ENCODE measurements around the gene ANKDD1B.

- TF ChIP-seq CTCF (IDR thresholded peaks at IDR 0.05): no peak
- TF ChIP-seq ZNF302 (CRISPR knock-in tag; IDR thresholded peaks at IDR 0.05): no peak
- no peak for TF ChIP-seq PBX3 (IDR thresholded peaks at IDR 0.05)
- TF ChIP-seq EP300 (IDR thresholded peaks at IDR 0.05): no peak
- TF ChIP-seq ZFP36 (IDR thresholded peaks at IDR 0.05; ENCODE audit: borderline replicate concordance, partially characterized antibody): no peak
- no peak for TF ChIP-seq REST (IDR thresholded peaks at IDR 0.05)
- no peak for TF ChIP-seq POLR2A (IDR thresholded peaks at IDR 0.05; ENCODE audit: low read length)
- no peak for TF ChIP-seq MAX (IDR thresholded peaks at IDR 0.05)
- no peak for TF ChIP-seq RAD21 (conservative IDR thresholded peaks at IDR 0.05 in 1 of 2, IDR thresholded peaks at IDR 0.05 in 1 of 2)
- TF ChIP-seq KDM5A (IDR thresholded peaks at IDR 0.05): no peak
- no peak for TF ChIP-seq MAZ (IDR thresholded peaks at IDR 0.05; ENCODE audit: borderline replicate concordance, low read depth, low read length)
Observed at GRCh38 chr5:75707911-75708509, 96.8 kb downstream of the ANKDD1B start.
